Subcutaneous preadipocyte (primary cell): Measurements from ENCODE around the gene ECEL1. TPM values are rescaled to one million over a fixed set of nuclear protein-coding genes. Genes with fewer than 3 reads are reported as not detected.

ENCODE experiments used
- total RNA-seq: library from RNA; depleted of rRNA; stranded (reverse); fragments of >200 nt; gene quantifications from 2 replicates; pipeline ENCODE4 v1.2.3, GENCODE V29; 2012

The ECEL1 gene
- total RNA-seq, result not detected in 2 replicates

GRCh38 chr2:232487385-232488096 is at the start of gene ECEL1:
TSS of gene ECEL1 (minus strand) at chr2:232487834. CDS start at chr2:232486653, 1,181 bp downstream.

GRCh38 chr2:232525791-232526371 is 38.2 kb upstream of the ECEL1 start, which contains the start of gene CHRND:
TSS of gene CHRND (plus strand) at chr2:232526160. CDS start at chr2:232526216, 56 bp downstream.

GRCh38 chr2:232519581-232520438 is 32.2 kb upstream of the ECEL1 start, which contains the start of gene PRSS56:
TSS of gene PRSS56 (plus strand) at chr2:232520388. CDS start at chr2:232520599, 211 bp downstream.

GRCh38 chr2:232455426-232456255 is 32.0 kb downstream of the ECEL1 start, which contains the start of gene ALPI:
TSS of gene ALPI (plus strand) at chr2:232456153. CDS start at chr2:232456200, 47 bp downstream.

Other genes starting within 250 kb of the ECEL1 start
- not detected in 2 replicates for gene ALPP, start 109.1 kb downstream of the ECEL1 start, total RNA-seq
- gene ALPG, start 81.0 kb downstream of the ECEL1 start, total RNA-seq, result not detected in 2 replicates
- not detected in 2 replicates for gene ALPI, start 31.7 kb downstream of the ECEL1 start, total RNA-seq
- not detected in 2 replicates for gene PRSS56, start 32.6 kb upstream of the ECEL1 start, total RNA-seq
- not detected in 2 replicates for gene CHRND, start 38.3 kb upstream of the ECEL1 start, total RNA-seq
- not detected in 2 replicates for gene CHRNG, start 51.9 kb upstream of the ECEL1 start, total RNA-seq
- 5.9 and 7.0 TPM in 2 replicates for gene TIGD1, start 62.7 kb upstream of the ECEL1 start, total RNA-seq
- 73.1 and 91.3 TPM in 2 replicates for gene EIF4E2, start 62.9 kb upstream of the ECEL1 start, total RNA-seq
- not detected in 2 replicates for gene EFHD1, start 145.8 kb upstream of the ECEL1 start, total RNA-seq
- gene GIGYF2, start 209.5 kb upstream of the ECEL1 start, total RNA-seq, result 45.6 and 59.8 TPM in 2 replicates